Effector CD4-positive, alpha-beta T cell (primary cell): Measurements from ENCODE around the gene GABPA.
A peak's percentile ranks its signal among the peaks of the same experiment; 100 is the strongest.
"Not testable (repeated sequence)": the region's sequence is repeated elsewhere in the genome, so short reads cannot be mapped to it uniquely, and the experiment has no call there.

Experiments
- DNase-seq: peaks from one replicate; pipeline ENCODE4 v3.0.0-alpha.2; 2020
- total RNA-seq: gene quantifications from one replicate; lab custom pipeline; 2026; lab: John Stamatoyannopoulos, UW

The GABPA gene
- 51.6 reads per million, percentile 69 among the genes with 10 or more reads in this experiment for total RNA-seq

DNA sequence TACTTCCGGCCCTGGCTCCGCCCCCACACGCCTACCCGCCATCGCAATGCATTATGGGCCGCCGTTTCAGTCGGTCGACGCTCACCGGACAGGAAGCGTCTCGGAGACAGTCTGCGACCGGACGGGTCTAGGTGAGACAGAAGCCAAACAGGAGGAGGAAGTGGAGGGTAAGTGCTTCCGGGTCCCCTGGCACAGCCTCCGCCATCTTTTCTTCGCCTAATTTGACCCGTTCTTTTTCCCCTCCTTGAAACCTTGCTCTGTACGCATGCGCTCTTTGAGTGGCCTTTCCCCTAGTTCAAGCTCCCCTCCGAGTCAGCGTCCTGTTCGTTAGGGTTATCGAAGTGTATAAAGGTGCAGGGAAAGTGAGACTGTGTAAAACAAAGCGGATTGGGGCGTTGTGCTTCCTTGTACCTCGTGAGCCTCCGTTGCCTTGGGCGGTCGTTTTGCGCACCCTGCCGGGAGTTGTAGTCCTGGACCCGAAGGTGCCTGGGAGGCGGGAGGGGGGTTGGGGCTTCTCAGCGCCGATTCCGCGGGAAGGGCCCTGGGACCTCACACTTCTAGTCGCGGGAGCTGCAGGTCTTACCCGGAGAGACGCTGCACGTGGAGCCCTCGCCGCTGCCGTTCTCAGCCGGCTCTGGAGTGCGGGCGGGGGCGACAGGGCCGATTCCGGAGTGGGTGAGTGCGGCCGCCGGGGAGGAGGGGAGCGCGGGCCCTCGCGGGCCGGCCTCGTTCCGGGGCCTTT is at the start of gene GABPA, which contains the start of gene ATP5PF:
TSS of gene GABPA (plus strand) at position 69 of the 742 bp plus-strand sequence. CDS start 6,627 bp downstream, outside the sequence.
TSS of gene ATP5PF (minus strand) at position 1 of the 742 bp plus-strand sequence. CDS start 5,110 bp downstream, outside the sequence.
- peak; percentile 97 for DNase-seq

DNA sequence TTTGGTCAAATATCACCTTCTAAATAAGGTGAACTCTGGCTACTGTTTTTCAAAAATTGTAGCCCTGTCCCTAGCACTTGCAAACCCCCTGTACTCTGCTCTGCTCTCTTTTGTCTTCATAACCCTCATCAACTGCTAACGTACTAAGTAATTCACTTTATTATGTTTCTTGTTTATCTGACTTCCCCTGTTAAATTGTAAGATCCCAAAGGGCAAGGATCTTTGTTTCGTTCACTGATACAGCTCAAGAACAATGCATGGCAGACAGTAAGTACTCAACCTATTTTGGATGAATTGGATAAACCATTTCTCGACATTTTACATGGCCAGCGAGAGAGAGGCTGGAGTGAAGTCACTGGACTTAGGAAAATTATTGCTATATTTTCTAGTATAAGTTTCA is 47.0 kb upstream of the GABPA start:
- DNase-seq, result no peak

DNA sequence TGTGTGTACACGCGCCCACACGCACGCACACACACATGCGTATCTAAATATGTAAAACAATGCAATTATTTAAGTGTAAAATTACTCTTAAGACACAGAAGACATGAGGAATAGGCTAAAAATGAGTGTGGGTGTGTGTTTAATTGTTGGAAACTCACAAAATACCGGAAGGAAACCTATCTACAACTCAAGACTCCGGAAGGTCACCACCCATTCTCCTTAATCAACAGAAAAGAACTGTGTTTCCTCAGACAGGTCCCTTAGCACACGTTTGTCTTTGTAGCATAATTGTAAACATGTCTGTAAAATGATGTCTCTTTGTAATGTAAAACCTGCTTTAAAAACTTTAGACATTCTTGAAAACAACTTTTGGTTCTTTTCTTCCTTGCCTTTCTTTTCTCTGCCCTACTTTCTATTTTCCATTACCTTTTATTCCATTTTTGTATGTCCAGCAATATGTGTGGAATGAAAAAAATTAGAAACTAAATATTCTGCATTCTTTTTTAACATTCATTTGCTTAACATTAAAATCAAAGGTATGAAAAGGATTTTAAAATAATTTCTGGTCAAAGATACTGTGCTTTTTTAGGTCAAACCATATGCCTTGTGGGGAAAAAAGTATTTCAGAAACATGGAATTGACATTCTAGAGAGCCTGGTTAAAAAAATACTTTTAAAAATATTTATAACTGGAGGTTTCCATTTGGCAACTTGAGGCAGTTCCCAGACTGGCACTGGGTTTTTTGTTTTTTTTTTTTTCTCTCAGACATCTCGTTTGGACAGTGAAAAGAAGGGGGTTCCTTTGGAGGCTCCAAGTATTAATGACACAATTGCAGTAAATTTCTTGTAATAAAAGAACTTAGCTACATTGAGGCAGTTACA is 46.3 kb upstream of the GABPA start:
- DNase-seq, result no peak

DNA sequence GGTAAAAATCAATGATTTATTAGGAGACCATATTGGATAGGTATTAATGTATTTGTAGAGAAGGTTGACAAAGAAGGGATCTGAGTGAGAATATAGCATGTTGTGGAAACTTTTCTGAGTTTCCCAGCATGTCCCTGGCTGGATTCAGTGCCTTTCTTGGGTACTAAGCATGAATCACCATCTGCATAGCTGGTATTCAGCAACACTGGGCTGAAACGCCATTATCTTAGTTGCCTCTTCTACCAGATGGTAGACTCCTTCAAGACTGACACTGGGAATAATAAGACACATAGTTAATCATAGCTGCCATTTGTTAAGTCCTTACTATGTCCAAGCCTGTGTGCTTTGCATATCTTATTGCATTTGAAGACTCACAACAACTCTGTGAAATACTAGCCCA is 45.5 kb upstream of the GABPA start:
- DNase-seq, result no peak

- no peak for DNase-seq
These were observed 42.8 kb upstream of the GABPA start for GRCh38 chr21:25691976-25692375.

DNA sequence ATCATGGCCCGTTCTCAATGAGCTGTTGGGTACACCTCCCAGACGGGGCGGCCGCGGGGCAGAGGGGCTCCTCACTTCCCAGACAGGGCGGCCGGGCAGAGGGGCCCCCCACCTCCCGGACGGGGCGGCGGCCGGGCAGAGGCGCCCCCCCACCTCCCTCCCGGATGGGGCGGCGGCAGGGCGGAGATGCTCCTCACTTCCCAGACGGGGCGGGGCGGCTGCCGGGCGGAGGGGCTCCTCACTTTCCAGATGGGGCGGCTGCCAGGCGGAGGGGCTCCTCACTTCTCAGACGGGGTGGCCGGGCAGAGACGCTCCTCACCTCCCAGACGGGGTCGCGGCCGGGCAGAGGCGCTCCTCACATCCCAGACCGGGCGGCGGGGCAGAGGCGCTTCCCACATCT is 39.3 kb upstream of the GABPA start:
- not testable (repeated sequence) for DNase-seq

GRCh38 chr21:25700741-25701140 is 34.0 kb upstream of the GABPA start:
- DNase-seq, result no peak

DNA sequence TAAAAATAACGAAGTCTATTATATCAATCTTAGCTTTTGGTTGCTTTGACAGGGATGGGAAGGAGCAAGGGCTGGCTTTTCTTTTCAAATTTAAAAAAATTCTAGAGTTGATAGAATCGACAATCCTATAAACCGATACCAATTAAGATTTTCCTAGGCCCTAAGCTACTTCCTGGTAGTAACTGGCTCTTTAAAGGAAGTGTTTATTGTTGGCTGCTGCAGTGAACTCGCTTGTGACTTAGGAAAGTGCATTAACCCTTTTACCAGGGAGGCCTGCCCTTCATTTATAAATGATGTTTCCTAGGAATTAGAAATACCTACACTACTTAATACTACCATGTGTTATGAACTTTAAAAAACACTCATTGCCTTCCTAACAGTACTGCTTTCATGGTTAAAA is 33.2 kb upstream of the GABPA start:
- no peak for DNase-seq

DNA sequence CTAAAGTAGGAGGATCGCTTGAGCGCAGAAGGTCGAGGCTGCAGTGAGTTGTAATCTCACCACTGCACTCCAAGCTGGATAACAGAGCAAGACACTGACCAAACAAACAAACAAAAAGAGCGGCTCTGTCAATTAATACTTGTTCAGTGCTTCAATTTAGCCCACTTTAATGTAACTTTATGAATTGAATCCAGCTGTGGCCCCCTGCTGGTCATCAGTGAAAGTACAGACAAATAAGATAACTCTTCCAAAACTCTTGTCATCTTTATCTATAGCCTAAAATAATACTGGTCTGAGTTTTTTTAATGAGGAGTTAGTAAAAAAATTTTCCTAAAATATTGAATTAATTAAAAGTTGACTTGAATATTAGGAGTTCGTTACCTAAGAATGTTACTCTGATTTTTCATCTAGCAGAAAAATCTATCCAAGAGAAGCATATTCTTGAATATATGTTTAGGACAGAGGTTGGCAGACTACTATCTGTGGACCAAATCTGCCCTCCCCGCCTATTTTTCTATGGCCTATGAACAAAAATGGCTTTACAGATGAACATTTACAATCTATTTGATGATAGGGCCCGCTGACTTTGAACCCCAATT is 26.2 kb upstream of the GABPA start:
- peak; percentile 34 for DNase-seq

DNA sequence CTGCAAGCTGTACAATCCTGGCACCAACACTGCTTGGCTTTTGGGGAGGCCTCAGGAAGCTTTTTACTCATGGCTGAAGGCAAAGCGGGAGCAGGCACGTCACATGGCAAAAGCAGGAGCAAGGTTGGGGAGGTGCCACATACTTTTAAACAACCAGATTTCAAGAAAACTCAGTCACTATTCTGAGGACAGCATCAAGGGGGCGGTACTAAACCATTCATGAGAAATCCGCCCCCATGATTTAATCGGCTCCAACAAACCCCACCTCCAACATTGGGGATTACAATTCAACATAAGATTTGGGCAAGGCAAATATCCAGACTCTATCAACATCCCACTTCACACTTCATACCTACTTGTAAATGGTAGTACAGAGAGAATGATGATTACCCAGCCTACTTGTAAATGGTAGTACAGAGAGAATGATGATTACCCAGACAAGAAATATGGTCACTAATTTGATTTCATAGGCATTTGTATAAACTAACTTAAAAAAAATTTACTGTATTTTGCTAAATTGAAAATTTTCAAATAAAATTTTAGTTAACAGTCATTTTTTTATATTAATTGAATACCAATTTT is 25.0 kb upstream of the GABPA start:
- no peak for DNase-seq

DNA sequence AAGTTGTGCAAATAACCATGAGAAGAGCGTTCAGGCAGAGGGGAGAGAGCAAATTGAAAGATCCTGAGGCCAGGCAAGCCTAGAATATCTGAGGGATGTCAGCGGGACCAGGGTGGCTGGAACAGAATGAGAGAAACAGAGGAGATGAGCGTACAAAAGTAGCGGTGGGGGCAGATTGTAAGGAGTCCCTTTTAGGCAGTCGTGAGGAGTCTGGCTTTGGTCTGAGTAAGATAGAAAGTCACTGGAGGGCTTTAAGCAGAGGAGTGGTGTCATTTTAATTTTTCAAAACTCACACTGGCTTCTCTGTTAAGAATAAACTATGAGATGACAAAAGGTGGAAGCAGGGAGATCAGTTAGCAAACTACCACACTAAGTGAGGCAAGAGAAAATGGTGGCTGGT is 24.2 kb upstream of the GABPA start:
- no peak for DNase-seq

DNA sequence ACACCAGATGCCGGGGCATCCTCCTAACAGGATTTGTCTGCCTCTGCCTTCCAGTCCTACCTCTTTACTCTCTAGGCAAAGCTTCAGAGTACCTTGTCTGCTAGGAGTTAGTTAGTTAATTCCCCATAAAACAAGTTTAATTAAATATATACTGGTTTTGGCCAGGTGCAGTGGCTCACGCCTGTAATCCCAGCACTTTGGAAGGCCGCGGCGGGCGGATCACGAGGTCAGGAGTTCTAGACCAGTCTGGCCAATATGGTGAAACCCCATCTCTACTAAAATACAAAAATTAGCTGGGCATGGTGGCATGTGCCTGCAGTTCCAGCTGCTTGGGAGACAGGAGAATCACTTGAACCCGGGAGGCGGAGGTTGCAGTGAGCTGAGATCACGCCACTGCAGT is 20.7 kb upstream of the GABPA start:
- not testable (repeated sequence) for DNase-seq

DNA sequence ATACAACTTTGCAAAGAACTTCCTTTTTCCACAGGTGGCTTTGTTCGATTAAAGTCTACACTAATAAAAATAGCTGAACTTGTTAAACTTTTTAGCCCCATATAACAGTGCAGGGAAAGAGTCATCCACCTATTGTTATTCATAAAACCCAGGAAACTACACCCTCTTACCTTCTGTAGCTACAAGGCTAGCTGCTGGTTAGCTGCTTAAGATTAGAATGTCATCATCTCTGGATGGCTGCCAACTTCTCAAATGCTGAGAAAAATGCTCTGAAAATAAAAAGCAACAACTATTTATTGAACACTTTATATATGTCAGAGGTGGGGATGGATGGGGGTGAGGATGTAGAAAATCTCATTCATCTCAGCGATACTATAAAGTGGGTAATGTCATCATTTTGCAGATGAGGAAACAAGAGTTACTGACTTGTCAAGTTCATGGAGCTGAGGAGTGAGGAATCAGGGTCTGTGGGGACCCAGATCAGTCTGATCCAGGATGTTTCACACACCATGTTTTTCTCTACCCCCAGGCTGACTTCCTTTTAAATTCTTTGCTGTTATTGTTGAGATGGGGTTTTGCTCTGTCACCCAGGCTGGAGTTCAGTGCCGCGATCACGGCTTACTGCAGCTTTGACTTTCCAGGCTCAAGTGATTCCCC is 17.2 kb upstream of the GABPA start:
- no peak for DNase-seq

DNA sequence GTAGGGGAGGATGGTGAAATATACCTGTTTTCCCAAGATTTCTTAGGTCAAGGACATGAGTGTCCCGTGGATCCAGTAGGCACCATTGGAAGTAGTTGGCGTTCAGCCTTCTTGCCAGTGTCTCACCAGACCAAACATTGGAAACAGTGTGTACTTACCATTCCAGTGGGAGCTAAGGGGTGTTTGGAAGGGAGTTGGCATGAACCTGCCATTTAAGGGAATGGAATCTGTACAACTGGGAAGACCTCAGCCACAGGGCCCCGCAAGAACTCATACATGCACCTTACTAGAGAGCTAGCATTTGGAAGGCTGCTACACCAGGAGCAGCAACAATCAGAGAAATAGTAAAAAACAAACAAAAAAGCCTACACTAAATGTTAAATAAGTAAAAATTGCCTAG is 12.8 kb upstream of the GABPA start:
- DNase-seq, result no peak

DNA sequence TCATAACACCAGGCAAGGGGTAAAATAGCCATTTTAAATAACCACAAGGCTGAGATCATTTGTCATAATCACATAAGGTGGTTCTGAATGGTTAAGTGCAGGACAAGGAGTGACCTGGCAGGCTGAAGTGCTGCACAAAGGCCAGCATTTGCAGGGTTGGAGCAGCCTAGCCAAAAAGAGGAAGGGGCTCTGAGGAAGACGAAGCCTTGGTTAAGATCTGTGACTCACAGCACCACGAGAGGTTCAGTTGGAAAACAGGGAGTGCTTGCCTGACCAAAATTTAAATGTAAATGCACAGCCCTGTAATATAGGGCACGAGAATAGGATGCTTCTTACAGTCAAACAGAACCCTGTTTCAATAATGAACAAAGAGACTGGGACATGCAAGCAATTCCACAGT is 12.1 kb upstream of the GABPA start:
- DNase-seq, result no peak

GRCh38 chr21:25732091-25732760 is 2.5 kb upstream of the GABPA start:
- no peak for DNase-seq

GRCh38 chr21:25733859-25734653 is 716 bp upstream of the GABPA start:
- DNase-seq, result peak; percentile 10

DNA sequence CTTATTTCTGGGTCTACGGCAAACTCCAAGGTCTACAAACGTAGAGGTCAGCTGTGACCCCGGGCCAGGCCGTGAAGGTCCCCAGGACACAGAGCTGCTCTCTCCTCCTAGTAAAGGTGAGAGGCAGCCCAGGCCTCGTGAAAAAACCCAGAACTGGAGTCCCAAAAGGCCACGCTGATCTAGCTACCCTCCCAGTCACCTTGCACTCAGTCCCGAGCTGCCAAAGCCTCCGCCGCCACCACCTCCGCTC is 193 bp upstream of the GABPA start:
- DNase-seq, result no peak

DNA sequence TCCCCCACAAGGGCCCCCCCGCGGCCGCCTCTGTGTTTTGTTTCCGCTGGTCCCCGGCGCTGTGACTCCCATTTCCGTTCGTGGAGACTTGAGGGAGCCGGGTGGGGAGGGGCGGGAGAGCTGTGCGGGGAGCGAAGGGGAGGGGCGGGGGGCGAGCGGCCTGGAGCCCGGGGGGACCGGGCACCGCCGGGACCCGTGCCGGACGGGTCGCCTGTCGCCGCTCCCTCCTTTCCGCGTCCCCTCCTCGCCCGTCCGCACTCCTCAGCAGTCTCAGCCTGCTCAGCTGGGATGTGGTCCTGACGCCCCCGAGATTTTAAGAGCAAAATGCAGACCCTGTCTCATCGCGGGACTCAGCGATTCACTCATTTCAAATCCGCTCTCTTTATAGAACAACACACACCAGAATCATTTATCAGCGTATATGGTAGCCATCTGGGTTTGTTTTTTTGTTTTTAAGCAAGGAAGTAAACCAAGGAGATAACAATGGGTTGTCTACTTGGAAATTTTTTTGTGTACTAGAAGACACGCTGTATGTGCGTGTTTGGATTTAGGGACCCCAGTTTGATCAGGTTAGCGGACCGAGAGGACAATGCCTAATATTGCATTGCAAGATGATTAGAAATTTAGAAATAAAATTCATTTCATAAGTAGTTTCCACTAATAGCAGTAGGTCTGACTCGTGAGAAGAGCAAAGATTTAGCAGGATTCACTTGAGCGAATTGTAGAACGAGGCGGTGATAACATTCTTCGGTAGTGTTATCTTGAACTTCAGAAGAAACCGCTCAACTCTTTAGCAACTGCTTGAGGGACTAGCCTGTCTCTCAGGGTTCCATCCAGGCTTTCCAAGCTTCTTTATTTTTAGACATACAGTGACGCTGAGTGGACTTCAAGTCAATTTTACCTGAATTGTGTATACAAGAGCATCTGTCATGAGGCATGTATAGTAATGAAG is 1.1 kb downstream of the GABPA start:
- DNase-seq, result no peak

GRCh38 chr21:25737421-25737820 is 2.6 kb downstream of the GABPA start:
- no peak for DNase-seq
